ENCODE measurements around the gene MAP7.
A peak's percentile ranks its signal among the peaks of the same experiment; 100 is the strongest.
"Not testable (repeated sequence)": the region's sequence is repeated elsewhere in the genome, so short reads cannot be mapped to it uniquely, and the experiment has no call there.

Gene MAP7

GRCh38 chr6:136506124-136506799 is 44.0 kb downstream of the MAP7 start:
- Histone ChIP-seq H3K9me3 (ENCODE audit: control insufficient read depth, insufficient read depth, low read length) (no peaks in the 10 kb centered on the region), H3K4me3 (ENCODE audit: low read depth, low read length) (no peak overlapping the region; the same call in 1 of the 2 replicates), H3K36me3 (ENCODE audit: control insufficient read depth, insufficient read depth, low read length) (peaks cover 5% of the 10 kb centered on the region; the same call in 1 of the 2 replicates), H3K9ac (ENCODE audit: low read depth, low read length) (no peak overlapping the region), H3K27me3 (ENCODE audit: control insufficient read depth, insufficient read depth, low read length) (no peaks in the 10 kb centered on the region), H3K27ac (ENCODE audit: low read depth, low read length) (no peak overlapping the region), H3K4me1 (ENCODE audit: control insufficient read depth, insufficient read depth, low read length) (peaks cover 54% of the 10 kb centered on the region)

- Histone ChIP-seq H3K9me3 (ENCODE audit: control insufficient read depth, insufficient read depth, low read length) (no peaks in the 10 kb centered on the region), H3K36me3 (ENCODE audit: control insufficient read depth, insufficient read depth, low read length) (no peaks in the 10 kb centered on the region), H3K9ac (ENCODE audit: low read depth, low read length) (peak overlapping the region; percentile 1), H3K4me1 (ENCODE audit: control insufficient read depth, insufficient read depth, low read length) (peaks cover 71% of the 10 kb centered on the region), H3K4me3 (ENCODE audit: low read depth, low read length) (peak overlapping the region; percentile 12), H3K27ac (ENCODE audit: low read depth, low read length) (peak overlapping the region; percentile 86), H3K27me3 (ENCODE audit: control insufficient read depth, insufficient read depth, low read length) (no peaks in the 10 kb centered on the region)
Observed at GRCh38 chr6:136503303-136504029, 46.8 kb downstream of the MAP7 start.

GRCh38 chr6:136502786-136503185 is 47.4 kb downstream of the MAP7 start:
- peaks cover 78% of the 10 kb centered on the region for H3K4me1 ChIP-seq (ENCODE audit: control insufficient read depth, insufficient read depth, low read length)
- peak overlapping the region; percentile 86 for H3K27ac ChIP-seq (ENCODE audit: low read depth, low read length)
- no peaks in the 10 kb centered on the region for H3K27me3 ChIP-seq (ENCODE audit: control insufficient read depth, insufficient read depth, low read length)
- peak overlapping the region; percentile 4; the same call in 1 of the 2 replicates for H3K9ac ChIP-seq (ENCODE audit: low read depth, low read length)
- H3K4me3 ChIP-seq (ENCODE audit: low read depth, low read length), result peak overlapping the region; percentile 12
- no peaks in the 10 kb centered on the region for H3K9me3 ChIP-seq (ENCODE audit: control insufficient read depth, insufficient read depth, low read length)
- H3K36me3 ChIP-seq (ENCODE audit: control insufficient read depth, insufficient read depth, low read length), result no peaks in the 10 kb centered on the region

- Histone ChIP-seq H3K4me1 (ENCODE audit: control insufficient read depth, insufficient read depth, low read length) (peaks cover 73% of the 10 kb centered on the region), H3K36me3 (ENCODE audit: control insufficient read depth, insufficient read depth, low read length) (no peaks in the 10 kb centered on the region), H3K27ac (ENCODE audit: low read depth, low read length) (peak overlapping the region; percentile 86), H3K9me3 (ENCODE audit: control insufficient read depth, insufficient read depth, low read length) (no peaks in the 10 kb centered on the region), H3K27me3 (ENCODE audit: control insufficient read depth, insufficient read depth, low read length) (no peaks in the 10 kb centered on the region), H3K9ac (ENCODE audit: low read depth, low read length) (no peak overlapping the region), H3K4me3 (ENCODE audit: low read depth, low read length) (no peak overlapping the region)
Observed at GRCh38 chr6:136501514-136501913, 48.7 kb downstream of the MAP7 start.

- H3K9ac ChIP-seq (ENCODE audit: low read depth, low read length), result no peak overlapping the region
- H3K27ac ChIP-seq (ENCODE audit: low read depth, low read length), result peak overlapping the region; percentile 30
- no peak overlapping the region for H3K4me3 ChIP-seq (ENCODE audit: low read depth, low read length)
- no peaks in the 10 kb centered on the region for H3K27me3 ChIP-seq (ENCODE audit: control insufficient read depth, insufficient read depth, low read length)
- no peaks in the 10 kb centered on the region for H3K9me3 ChIP-seq (ENCODE audit: control insufficient read depth, insufficient read depth, low read length)
- H3K4me1 ChIP-seq (ENCODE audit: control insufficient read depth, insufficient read depth, low read length), result peaks cover 73% of the 10 kb centered on the region
- H3K36me3 ChIP-seq (ENCODE audit: control insufficient read depth, insufficient read depth, low read length), result no peaks in the 10 kb centered on the region
Observed at GRCh38 chr6:136501096-136501495, 49.1 kb downstream of the MAP7 start.

GRCh38 chr6:136500414-136500813 is 49.8 kb downstream of the MAP7 start:
- Histone ChIP-seq H3K36me3 (ENCODE audit: control insufficient read depth, insufficient read depth, low read length) (no peaks in the 10 kb centered on the region), H3K9me3 (ENCODE audit: control insufficient read depth, insufficient read depth, low read length) (no peaks in the 10 kb centered on the region), H3K27me3 (ENCODE audit: control insufficient read depth, insufficient read depth, low read length) (no peaks in the 10 kb centered on the region), H3K4me1 (ENCODE audit: control insufficient read depth, insufficient read depth, low read length) (peaks cover 70% of the 10 kb centered on the region), H3K9ac (ENCODE audit: low read depth, low read length) (no peak overlapping the region), H3K27ac (ENCODE audit: low read depth, low read length) (no peak overlapping the region), H3K4me3 (ENCODE audit: low read depth, low read length) (no peak overlapping the region)

- H3K27ac ChIP-seq (ENCODE audit: low read depth, low read length), result peak overlapping the region; percentile 9
- no peak overlapping the region for H3K4me3 ChIP-seq (ENCODE audit: low read depth, low read length)
- no peaks in the 10 kb centered on the region for H3K27me3 ChIP-seq (ENCODE audit: control insufficient read depth, insufficient read depth, low read length)
- H3K9ac ChIP-seq (ENCODE audit: low read depth, low read length), result no peak overlapping the region
- peaks cover 68% of the 10 kb centered on the region for H3K4me1 ChIP-seq (ENCODE audit: control insufficient read depth, insufficient read depth, low read length)
- H3K36me3 ChIP-seq (ENCODE audit: control insufficient read depth, insufficient read depth, low read length), result no peaks in the 10 kb centered on the region
- H3K9me3 ChIP-seq (ENCODE audit: control insufficient read depth, insufficient read depth, low read length), result no peaks in the 10 kb centered on the region
Observed at GRCh38 chr6:136499370-136499769, 50.9 kb downstream of the MAP7 start.

- not testable (repeated sequence) for H3K27me3 ChIP-seq (ENCODE audit: control insufficient read depth, insufficient read depth, low read length); H3K4me3 ChIP-seq (ENCODE audit: low read depth, low read length); H3K27ac ChIP-seq (ENCODE audit: low read depth, low read length); H3K36me3 ChIP-seq (ENCODE audit: control insufficient read depth, insufficient read depth, low read length); H3K9me3 ChIP-seq (ENCODE audit: control insufficient read depth, insufficient read depth, low read length); H3K9ac ChIP-seq (ENCODE audit: low read depth, low read length)
- H3K4me1 ChIP-seq (ENCODE audit: control insufficient read depth, insufficient read depth, low read length), result peaks cover 52% of the 10 kb centered on the region
Observed at GRCh38 chr6:136496449-136496848, 53.8 kb downstream of the MAP7 start.

- H3K36me3 ChIP-seq (ENCODE audit: control insufficient read depth, insufficient read depth, low read length), result no peaks in the 10 kb centered on the region
- no peaks in the 10 kb centered on the region for H3K9me3 ChIP-seq (ENCODE audit: control insufficient read depth, insufficient read depth, low read length)
- H3K27me3 ChIP-seq (ENCODE audit: control insufficient read depth, insufficient read depth, low read length), result no peaks in the 10 kb centered on the region
- H3K4me3 ChIP-seq (ENCODE audit: low read depth, low read length), result no peak overlapping the region
- no peak overlapping the region for H3K27ac ChIP-seq (ENCODE audit: low read depth, low read length)
- no peak overlapping the region for H3K9ac ChIP-seq (ENCODE audit: low read depth, low read length)
- H3K4me1 ChIP-seq (ENCODE audit: control insufficient read depth, insufficient read depth, low read length), result peaks cover 45% of the 10 kb centered on the region
Observed at GRCh38 chr6:136494710-136495109, 55.5 kb downstream of the MAP7 start.

GRCh38 chr6:136494059-136494458 is 56.2 kb downstream of the MAP7 start:
- no peaks in the 10 kb centered on the region for H3K9me3 ChIP-seq (ENCODE audit: control insufficient read depth, insufficient read depth, low read length)
- no peak overlapping the region for H3K4me3 ChIP-seq (ENCODE audit: low read depth, low read length)

GRCh38 chr6:136492409-136492808 is 57.8 kb downstream of the MAP7 start:
- no peaks in the 10 kb centered on the region for H3K27me3 ChIP-seq (ENCODE audit: control insufficient read depth, insufficient read depth, low read length)
- peaks cover 34% of the 10 kb centered on the region for H3K4me1 ChIP-seq (ENCODE audit: control insufficient read depth, insufficient read depth, low read length)
- H3K9ac ChIP-seq (ENCODE audit: low read depth, low read length), result no peak overlapping the region
- H3K36me3 ChIP-seq (ENCODE audit: control insufficient read depth, insufficient read depth, low read length), result no peaks in the 10 kb centered on the region
- no peak overlapping the region for H3K27ac ChIP-seq (ENCODE audit: low read depth, low read length)
- H3K9me3 ChIP-seq (ENCODE audit: control insufficient read depth, insufficient read depth, low read length), result no peaks in the 10 kb centered on the region
- no peak overlapping the region for H3K4me3 ChIP-seq (ENCODE audit: low read depth, low read length)

More at GRCh38 chr6:136494059-136494458, 56.2 kb downstream of the MAP7 start:
- peaks cover 44% of the 10 kb centered on the region for H3K4me1 ChIP-seq (ENCODE audit: control insufficient read depth, insufficient read depth, low read length)
- H3K36me3 ChIP-seq (ENCODE audit: control insufficient read depth, insufficient read depth, low read length), result no peaks in the 10 kb centered on the region
- H3K27me3 ChIP-seq (ENCODE audit: control insufficient read depth, insufficient read depth, low read length), result no peaks in the 10 kb centered on the region
- H3K27ac ChIP-seq (ENCODE audit: low read depth, low read length), result no peak overlapping the region
- no peak overlapping the region for H3K9ac ChIP-seq (ENCODE audit: low read depth, low read length)
